Gastrocnemius medialis (tissue), 4 donors: ENCODE results near the gene KCNQ1. TPM values are rescaled to one million over a fixed set of nuclear protein-coding genes. Genes with fewer than 3 reads are reported as not detected.

Experiments
- ATAC-seq, 2 donors: fragments of 150-250 bp; one replicate each; pipeline ENCODE4 v1.9.1; 2016
- DNase-seq, 2 donors: peaks; one replicate each; pipeline ENCODE4 v3.0.0-alpha.2; 2019
- H3K27ac ChIP-seq, 4 donors: fragments of 200-600 bp; sonication (generic); 1 replicate in 1 of 4; 2 replicates in 3 of 4; pipeline ENCODE4 v1.5.1; 2016 to 2018; ENCODE audit warnings: mild to moderate bottlenecking in 2 of 4, moderate library complexity in 1 of 4
- H3K27me3 ChIP-seq, 3 donors: fragments of 200-600 bp; sonication (generic) in 2 of 3; 1 replicate in 1 of 3; 2 replicates in 2 of 3; pipeline versions ENCODE4 v1.5.1 to v1.6.0; 2016 to 2019; ENCODE audit warnings: mild to moderate bottlenecking in 1 of 3, moderate library complexity in 1 of 3
- H3K36me3 ChIP-seq, 2 donors: fragments of 200-600 bp; sonication (generic) in 1 of 2; one replicate each; pipeline ENCODE4 v1.5.1; 2017 to 2018
- H3K4me1 ChIP-seq, 2 donors: fragments of 200-600 bp; sonication (generic) in 1 of 2; one replicate each; pipeline ENCODE4 v1.5.1; 2016 to 2017; ENCODE audit warnings: mild to moderate bottlenecking in 2 of 2
- H3K4me3 ChIP-seq, 4 donors: fragments of 200-600 bp; sonication (generic) in 3 of 4; 1 replicate in 1 of 4; 2 replicates in 3 of 4; pipeline ENCODE4 v1.5.1; 2016 to 2019; ENCODE audit warnings: mild to moderate bottlenecking in 2 of 4
- H3K9me3 ChIP-seq, 3 donors: fragments of 200-600 bp; sonication (generic) in 2 of 3; 1 replicate in 1 of 3; 2 replicates in 2 of 3; pipeline ENCODE4 v1.5.1; 2016 to 2019
- CTCF ChIP-seq, 5 experiments: fragments of 450-650 bp in 3 of 5; fragments of 200-600 bp in 2 of 5; sonication (generic) in 2 of 5; IDR thresholded peaks in 4 of 5; conservative IDR thresholded peaks in 1 of 5; 1 replicate in 4 of 5; 2 replicates in 1 of 5; pipeline ENCODE4 v1.5.1; 2016 to 2019; ENCODE audit warnings: antibody characterized with exemption in 5 of 5, mild to moderate bottlenecking in 3 of 5, moderate library complexity in 3 of 5
- POLR2A ChIP-seq, 2 donors: fragments of 450-650 bp; IDR thresholded peaks; one replicate each; pipeline ENCODE4 v1.6.1; 2017; ENCODE audit warnings: antibody characterized with exemption in 2 of 2, mild to moderate bottlenecking in 2 of 2, moderate library complexity in 2 of 2
- in situ Hi-C, 4 donors: fragments of 200-750 bp; cut with MboI; loops; one replicate each; pipeline versions ENCODE4 v1.15.0 to v1.8.0; 2017; ENCODE audit warnings: low sequenced_read_pairs in 4 of 4
- intact Hi-C: fragments of 100-400 bp; cut with DNase I; formaldehyde crosslinking; loops from one replicate; pipeline ENCODE4 v1.15.1; 2023; ENCODE audit warnings: low total_unique reads
- total RNA-seq, 4 donors: library from RNA; depleted of rRNA; stranded (reverse); fragments of >200 nt; gene quantifications; one replicate each; pipeline versions ENCODE4 v1.1.0 to v1.2.3, GENCODE V29; 2016

KCNQ1 gene
- total RNA-seq, 4 donors from 2014 or later: 0.15 to 1.00 (median 0.67) TPM

- H3K27ac ChIP-seq: no peak overlapping the region
- in situ Hi-C loops: loop anchor here in 3 of 4 donors (25.0 kb wide), 1 partner anchor 196 kb away; the partner anchor contains the start of gene CDKN1C (in 3 of the 3)
- no peaks in the 10 kb centered on the region for H3K36me3 ChIP-seq
- no peak for ATAC-seq
- intact Hi-C loops: no loop called here
- TF ChIP-seq POLR2A (IDR thresholded peaks at IDR 0.05) (no peak), CTCF (IDR thresholded peaks at IDR 0.05 in 4 of 5, conservative IDR thresholded peaks at IDR 0.05 in 1 of 5) (no peak)
- H3K9me3 ChIP-seq: no peaks in the 10 kb centered on the region
- H3K4me3 ChIP-seq: no peak overlapping the region
- H3K27me3 ChIP-seq: no peaks in the 10 kb centered on the region
- H3K4me1 ChIP-seq: peaks cover 28% of the 10 kb centered on the region in 2 donors
- DNase-seq: peak in 1 of 2 donors; percentile 1
Observed at GRCh38 chr11:2691355-2691761, 246.6 kb downstream of the KCNQ1 start.

- intact Hi-C loops (no loop called here), in situ Hi-C loops (loop anchor here in 3 of 4 donors (25.0 kb wide), 1 partner anchor 195 kb away; the partner anchor contains the start of gene CDKN1C (in 3 of the 3))
- Histone ChIP-seq H3K27me3 (no peaks in the 10 kb centered on the region), H3K4me3 (no peak overlapping the region), H3K27ac (no peak overlapping the region), H3K36me3 (no peaks in the 10 kb centered on the region), H3K9me3 (no peaks in the 10 kb centered on the region), H3K4me1 (peaks cover 28% of the 10 kb centered on the region in 2 donors)
- ATAC-seq (no peak), DNase-seq (peak in 1 of 2 donors; percentile 5)
- TF ChIP-seq CTCF (IDR thresholded peaks at IDR 0.05 in 4 of 5, conservative IDR thresholded peaks at IDR 0.05 in 1 of 5) (peak in 2 of 5 experiments; percentile 20 to 24), POLR2A (IDR thresholded peaks at IDR 0.05) (no peak)
Observed at GRCh38 chr11:2691991-2692875, 247.4 kb downstream of the KCNQ1 start.

- H3K27me3 ChIP-seq: no peaks in the 10 kb centered on the region
- no peak overlapping the region for H3K27ac ChIP-seq
- no peaks in the 10 kb centered on the region for H3K9me3 ChIP-seq
- H3K4me1 ChIP-seq: peaks cover 20 to 36% of the 10 kb centered on the region in 2 donors
- no peak overlapping the region for H3K4me3 ChIP-seq
- intact Hi-C loops: no loop called here
- TF ChIP-seq CTCF (IDR thresholded peaks at IDR 0.05 in 4 of 5, conservative IDR thresholded peaks at IDR 0.05 in 1 of 5): no peak
- no peak for TF ChIP-seq POLR2A (IDR thresholded peaks at IDR 0.05)
- ATAC-seq (no peak), DNase-seq (peak in 1 of 2 donors; percentile 9)
- in situ Hi-C loops: loop anchor here in 3 of 4 donors (25.0 kb wide), 1 partner anchor 194 kb away; the partner anchor contains the start of gene CDKN1C (in 3 of the 3)
- no peaks in the 10 kb centered on the region for H3K36me3 ChIP-seq
Observed at GRCh38 chr11:2693271-2694261, 248.8 kb downstream of the KCNQ1 start.

GRCh38 chr11:2694495-2694894 is 249.7 kb downstream of the KCNQ1 start:
- TF ChIP-seq POLR2A (IDR thresholded peaks at IDR 0.05): no peak
- TF ChIP-seq CTCF (IDR thresholded peaks at IDR 0.05 in 4 of 5, conservative IDR thresholded peaks at IDR 0.05 in 1 of 5): no peak
- Histone ChIP-seq H3K27me3 (no peaks in the 10 kb centered on the region), H3K4me3 (no peak overlapping the region), H3K27ac (no peak overlapping the region), H3K36me3 (no peaks in the 10 kb centered on the region), H3K9me3 (no peaks in the 10 kb centered on the region), H3K4me1 (peaks cover 16 to 36% of the 10 kb centered on the region in 2 donors)
- intact Hi-C loops (no loop called here), in situ Hi-C loops (loop anchor here in 3 of 4 donors (25.0 kb wide), 1 partner anchor 193 kb away; the partner anchor contains the start of gene CDKN1C (in 3 of the 3))
- DNase-seq: peak in 1 of 2 donors; percentile 1
- ATAC-seq: no peak
